ENCODE data around the gene SETMAR.
"Not testable (repeated sequence)": the region's sequence is repeated elsewhere in the genome, so short reads cannot be mapped to it uniquely, and the experiment has no call there.

Gene SETMAR

GRCh38 chr3:4303187-4304123 lies at the start of gene SETMAR:
Gene SETMAR (plus strand): TSS chr3:4303369. CDS start chr3:4303371, 2 bp downstream.
- DNase-seq: peak; percentile 86

DNA sequence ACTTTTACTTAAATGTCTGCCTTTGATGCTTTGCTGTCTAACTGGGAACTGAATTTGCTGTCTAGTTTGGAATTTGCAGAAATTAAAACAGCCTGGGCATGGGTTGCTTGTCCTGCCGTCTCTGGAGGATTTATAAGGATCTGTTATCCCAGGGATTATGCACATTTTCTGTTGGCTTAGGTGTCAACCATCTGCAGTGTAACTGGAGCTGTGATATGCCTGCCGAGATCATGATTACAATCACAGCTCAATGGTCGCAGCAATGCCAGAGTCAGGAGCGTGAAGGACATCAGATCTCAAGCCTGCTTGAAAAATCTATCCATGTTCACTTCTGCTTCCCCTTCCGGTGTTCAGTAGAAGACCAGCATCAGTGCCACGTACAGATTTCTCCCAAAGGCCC lies 41.8 kb upstream of the SETMAR start:
- no peak for DNase-seq

DNA sequence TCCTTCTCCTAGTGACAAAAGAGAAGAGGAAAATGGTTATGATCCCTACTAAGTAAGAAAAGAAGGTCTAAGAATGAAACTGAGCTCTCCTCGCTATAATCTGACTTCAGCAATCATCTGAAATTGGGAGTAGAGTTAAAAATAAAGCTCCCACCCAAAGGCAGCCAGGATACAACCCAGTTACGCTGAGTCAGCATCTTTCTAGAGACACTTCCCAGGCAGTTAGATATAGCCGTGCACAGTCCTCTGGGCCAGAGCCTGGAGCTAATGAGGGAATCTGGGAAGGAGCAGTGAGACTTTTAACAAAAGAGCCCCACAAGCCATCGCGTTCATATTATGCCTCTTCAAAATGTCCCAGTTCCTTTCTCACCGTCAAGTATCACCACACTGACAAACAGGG lies 39.1 kb upstream of the SETMAR start:
- no peak for DNase-seq

DNA sequence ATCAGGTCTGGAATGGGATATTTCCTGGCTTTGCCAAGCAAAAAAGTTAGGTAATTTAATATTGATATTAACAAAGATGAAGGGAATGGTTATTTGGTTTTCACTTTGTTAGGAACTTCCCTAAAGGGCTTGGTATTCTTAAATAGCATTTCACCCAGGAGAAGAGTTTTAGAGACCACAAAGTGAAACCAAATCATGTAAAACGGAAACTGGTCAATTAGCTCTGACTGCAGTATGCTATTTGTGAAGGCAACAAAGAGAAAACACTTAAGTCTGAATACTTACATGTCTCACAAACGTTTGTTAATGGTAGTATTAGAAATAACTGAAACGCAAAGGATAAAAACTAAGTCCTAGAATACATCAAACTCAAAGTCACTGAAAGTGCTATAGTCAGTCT lies 32.4 kb upstream of the SETMAR start:
- no peak for DNase-seq

GRCh38 chr3:4271834-4272233 lies 31.3 kb upstream of the SETMAR start:
- DNase-seq: peak; percentile 15

DNA sequence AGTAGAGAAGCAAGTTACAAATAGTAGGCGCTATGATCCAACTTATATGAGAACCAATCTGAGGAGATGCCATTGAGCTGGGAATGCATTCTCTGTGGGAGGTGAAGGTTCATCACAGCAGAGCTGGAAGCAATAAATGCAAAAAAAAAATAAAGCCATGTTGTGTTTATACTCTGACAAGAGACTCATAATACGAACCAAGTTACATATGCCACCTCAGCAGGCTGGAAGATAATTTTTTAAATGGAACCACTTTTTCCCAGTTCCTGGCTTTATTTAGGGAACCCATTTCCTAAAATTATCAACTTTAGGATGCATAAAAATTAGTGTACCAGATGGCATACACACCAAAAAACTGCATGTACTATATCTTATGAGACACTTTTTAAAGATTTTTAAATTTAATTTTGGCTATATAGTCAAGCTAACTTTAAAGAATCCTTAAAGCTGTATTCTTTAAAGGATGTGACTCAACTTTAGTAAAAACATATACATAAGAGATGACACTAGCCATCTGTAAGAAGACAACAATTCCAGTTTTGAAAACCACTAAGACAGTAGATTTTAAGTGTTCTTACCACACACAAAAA lies 23.6 kb upstream of the SETMAR start:
- no peak for DNase-seq

DNA sequence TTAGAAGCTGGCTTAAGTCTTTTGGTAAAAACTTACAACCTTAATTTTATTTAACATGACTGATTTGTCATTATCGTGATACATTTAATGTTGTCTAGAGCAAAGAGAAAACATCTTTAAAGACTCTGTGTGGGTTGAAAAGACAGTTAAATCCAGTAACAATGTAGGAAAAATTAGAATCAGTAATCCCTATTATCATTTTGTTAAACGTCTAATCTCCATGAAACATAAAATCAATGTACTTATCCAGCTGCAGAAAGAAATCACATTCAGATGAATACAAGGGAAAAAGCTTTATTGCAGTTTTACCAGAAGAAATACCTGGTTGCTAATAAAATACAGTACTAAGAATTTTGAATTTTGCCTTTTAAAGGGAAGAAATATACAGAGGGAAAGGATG lies 21.2 kb upstream of the SETMAR start:
- no peak for DNase-seq

DNA sequence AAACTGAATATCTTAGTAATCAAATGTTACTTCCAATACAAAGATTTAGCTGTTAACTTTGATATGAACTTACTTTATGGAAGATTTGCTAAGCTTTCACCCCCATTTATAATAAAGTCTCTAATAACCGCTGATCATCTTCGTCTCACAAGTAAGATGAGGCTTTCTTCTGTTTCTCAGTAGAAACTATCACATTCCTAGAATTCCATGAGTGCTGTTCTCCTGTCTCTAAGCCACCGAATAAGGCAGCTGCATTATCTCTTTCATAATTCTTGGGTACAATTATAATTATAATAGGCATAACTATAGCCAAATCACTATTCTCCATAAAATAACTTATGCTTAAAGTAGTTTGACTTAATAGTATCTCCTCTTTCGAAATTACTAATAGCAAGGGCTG lies 18.3 kb upstream of the SETMAR start:
- no peak for DNase-seq

GRCh38 chr3:4289044-4289443 lies 14.1 kb upstream of the SETMAR start:
- DNase-seq: no peak

GRCh38 chr3:4290272-4290893 lies 12.8 kb upstream of the SETMAR start:
- DNase-seq: peak; percentile 18

- DNase-seq: no peak
These were observed 10.9 kb upstream of the SETMAR start for GRCh38 chr3:4292301-4292700.

DNA sequence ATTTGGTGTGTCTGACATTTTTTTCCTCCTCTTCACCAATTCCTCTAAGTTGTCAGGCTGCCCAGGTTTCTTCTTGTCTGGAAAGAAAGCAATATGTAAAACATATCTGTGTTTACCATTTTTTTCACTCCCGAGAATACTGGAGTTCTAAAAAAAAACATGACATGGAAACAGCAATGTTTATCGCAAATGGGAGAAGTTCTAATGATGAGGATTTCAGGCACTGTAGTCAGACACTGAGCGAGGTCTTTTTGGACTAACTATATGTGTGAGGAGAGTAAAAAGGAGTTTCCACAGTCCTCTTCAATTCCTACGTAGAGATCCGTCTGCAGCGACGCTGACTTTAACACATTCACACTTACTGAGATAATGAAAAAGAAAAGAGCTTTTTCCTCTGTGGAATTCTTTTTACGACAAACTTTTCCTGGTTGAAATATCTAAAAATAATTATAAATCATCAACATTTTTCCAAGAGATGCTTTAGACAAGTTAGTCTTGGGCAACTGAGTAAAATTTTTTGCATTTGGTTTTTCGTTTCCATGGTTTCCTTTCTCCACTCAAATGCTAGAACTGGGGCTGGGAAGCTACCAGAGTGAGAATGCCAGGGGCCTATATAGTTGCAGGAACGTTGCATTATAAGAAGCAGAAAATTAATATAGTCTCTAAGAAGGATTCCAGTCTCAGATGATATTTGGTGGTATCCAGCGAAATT lies 8.4 kb upstream of the SETMAR start:
- no peak for DNase-seq

DNA sequence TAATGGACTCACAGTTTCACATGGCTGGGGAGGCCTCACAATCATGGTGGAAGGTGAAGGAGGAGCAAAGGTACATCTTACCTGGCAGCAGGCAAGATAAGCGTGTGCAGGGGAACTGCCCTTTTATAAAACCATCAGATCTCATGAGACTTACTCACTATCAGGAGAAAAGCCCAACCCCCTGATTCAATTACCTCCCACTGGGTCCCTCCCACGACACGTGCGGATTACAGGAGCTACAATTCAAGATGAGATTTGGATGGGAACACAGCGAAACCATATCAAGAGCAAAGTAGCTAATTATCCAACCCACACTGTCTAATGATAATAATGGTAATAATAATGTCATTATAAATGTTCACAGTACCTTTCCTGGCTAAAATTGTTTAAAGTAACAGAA lies 6.7 kb upstream of the SETMAR start:
- not testable (repeated sequence) for DNase-seq

- no peak for DNase-seq
These were observed 5.7 kb upstream of the SETMAR start for GRCh38 chr3:4297486-4297885.

DNA sequence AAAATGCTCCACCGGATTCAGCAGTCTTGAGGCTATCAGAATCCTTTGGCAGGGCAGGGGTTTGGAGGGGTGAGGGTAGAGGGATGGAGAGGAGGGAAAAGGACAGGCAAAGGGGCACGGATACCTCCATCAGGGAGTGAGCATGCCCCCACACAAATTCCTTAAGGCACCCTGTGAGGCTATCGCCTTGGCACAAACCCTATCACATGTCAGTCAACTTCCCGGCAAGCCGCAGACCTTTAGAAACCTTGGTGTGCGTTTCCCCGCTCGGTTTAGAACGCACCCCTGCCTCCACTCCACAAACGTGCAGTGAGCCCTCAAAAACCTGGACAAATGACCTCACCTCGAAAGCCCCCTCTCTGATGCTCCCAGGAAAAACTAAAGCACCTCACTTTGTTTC lies 422 bp upstream of the SETMAR start:
- no peak for DNase-seq

DNA sequence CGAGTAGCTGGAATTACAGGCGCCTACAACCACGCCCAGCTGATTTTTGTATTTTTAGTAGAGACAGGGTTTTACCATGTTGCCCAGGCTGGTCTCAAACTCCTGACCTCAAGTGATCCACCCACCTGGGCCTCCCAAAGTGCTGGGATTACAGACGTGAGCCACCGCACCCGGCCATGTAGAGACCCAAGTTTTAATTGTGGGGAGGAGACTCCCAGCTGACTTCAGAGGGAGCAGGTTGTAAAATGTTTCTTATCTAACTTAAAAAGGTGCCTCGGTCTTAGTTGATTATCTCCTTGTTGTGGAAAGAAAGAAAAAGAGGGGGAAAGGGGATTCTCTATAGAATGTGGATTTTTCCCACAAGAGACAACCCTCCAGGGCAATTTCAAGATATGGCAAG lies 2.0 kb downstream of the SETMAR start:
- not testable (repeated sequence) for DNase-seq

DNA sequence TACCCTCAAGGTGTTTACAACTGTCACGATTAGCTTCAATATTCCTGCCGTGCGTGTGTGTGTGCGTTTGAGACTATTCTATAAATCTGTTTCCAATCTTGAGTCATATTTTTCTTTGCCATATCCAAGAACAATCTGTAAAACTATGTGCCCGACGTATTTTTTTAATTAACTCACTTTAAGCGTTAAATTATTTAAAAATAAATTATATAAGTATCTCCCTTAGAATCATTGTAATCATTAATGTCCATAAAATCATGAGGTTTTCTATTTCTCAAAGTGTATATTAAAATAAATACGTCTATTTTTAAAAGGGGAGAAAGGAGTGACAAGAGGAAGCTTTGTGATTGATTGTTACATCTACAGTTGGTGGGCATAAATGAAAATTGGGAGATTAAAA lies 2.9 kb downstream of the SETMAR start:
- DNase-seq: no peak

- no peak for DNase-seq
These were observed 3.7 kb downstream of the SETMAR start for GRCh38 chr3:4306860-4307259.

DNA sequence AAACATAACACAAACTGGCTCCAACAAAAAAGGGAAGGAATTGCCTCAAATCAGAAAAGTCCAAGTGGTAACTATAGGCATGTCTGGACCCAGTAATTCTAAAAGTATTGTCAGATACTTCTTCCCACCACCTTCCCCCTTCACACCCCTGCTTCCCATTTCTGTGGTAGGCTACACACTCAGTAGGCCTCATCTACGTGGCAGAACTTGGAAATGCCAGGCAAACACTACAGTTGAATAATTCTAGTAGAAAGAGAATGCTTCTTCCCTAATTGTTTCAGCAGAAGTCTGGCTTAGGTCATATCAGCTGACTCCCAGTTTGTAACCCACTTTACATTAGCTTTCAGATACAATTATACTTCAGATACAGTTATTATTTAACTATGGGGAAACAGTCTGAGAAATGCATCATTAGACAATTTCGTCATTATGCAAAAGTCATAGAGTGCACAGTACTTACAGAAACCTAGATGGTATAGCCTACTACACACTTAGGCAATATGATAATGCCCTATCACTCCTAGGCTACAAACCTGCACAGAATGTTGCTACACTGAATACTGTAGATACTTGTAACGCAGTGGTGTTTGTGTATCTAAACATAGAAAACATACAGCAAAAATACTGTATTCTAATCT lies 6.4 kb downstream of the SETMAR start:
- DNase-seq: no peak

DNA sequence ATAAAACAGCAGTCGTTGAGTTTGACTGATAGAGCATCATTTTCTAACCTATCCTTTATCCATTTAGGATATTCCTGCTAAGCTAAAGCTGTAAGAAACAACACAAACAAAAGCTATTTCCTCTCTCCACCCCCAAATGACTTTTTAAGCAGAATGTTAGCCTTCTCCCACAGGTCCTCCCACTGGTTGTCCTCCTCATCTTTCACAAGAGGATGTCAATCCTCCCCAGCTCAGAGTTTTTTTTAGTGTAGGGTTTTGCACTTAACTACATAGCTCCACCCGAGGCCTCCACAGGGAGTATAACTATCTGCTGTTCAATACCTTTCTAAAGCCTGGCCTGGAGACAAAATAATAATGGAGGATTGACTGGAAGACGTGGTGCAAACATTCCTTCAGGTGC lies 7.8 kb downstream of the SETMAR start:
- DNase-seq: no peak

GRCh38 chr3:4311496-4311895 lies 8.3 kb downstream of the SETMAR start:
- DNase-seq: no peak

DNA sequence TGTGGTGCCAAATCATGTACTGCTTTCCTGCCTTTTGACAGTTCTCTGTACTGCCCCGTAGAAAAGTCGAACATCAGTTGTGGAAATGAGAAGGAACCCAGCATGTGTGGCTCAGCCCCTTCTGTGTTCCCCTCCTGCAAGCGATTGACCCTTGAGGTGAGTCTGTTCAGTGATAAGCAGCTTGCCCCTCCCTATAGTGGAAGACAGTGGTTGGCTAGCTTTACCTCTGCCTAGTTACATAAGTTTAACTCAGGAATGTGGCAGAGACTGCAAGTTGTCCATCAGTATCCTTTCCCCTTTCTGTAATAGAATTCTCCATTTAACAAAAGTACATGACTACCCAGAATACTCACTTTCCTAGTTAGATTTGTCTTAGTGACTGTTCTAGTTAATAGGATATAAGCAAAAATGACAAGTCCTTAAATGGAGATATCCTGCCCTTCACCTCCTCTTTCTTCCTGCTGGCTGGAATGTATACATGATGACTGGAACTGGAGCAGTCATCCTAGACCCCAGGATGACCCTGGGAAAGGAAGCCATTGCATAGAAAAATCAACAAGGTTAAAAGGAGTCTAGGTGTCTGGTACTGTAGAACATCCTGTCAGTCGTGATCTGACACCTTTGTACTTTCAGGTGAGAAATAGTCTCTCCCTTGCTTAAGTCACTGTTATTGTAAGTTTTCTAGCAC lies 10.6 kb downstream of the SETMAR start:
- peak; percentile 22 for DNase-seq

All from fibroblast of skin of right quadriceps (primary cell).